MCF 10A (cell line): ENCODE measurements around the gene KDM2A. TPM values are rescaled to one million over a fixed set of nuclear protein-coding genes. Genes with fewer than 3 reads are reported as not detected.

ENCODE experiments used
- BruUV-seq: library from RNA; stranded (reverse); fragments of 400-500 nt; replicated peaks from 2 replicates; lab custom pipeline; 2021; lab: Mats Ljungman, UMichigan
- CTCF ChIA-PET: fragments of 300-600 bp; sonication (Branson Sonifier 250); formaldehyde crosslinking; extraction: SDS; loops from one replicate; lab custom pipeline; 2021; ENCODE audit warnings: antibody characterized with exemption, inconsistent platforms; lab: Yijun Ruan, JAX
- POLR2A ChIA-PET: fragments of 300-600, 350-650 bp; sonication (Branson Sonifier 250); formaldehyde crosslinking; extraction: SDS; loops from one replicate; lab custom pipeline; 2020; ENCODE audit warnings: antibody characterized with exemption, inconsistent platforms; lab: Yijun Ruan, JAX
- DNase-seq: peaks from one replicate; pipeline ENCODE4 v3.0.0-alpha.2; 2018; ENCODE audit not compliant: unreplicated experiment
- H3K27ac Mint-ChIP-seq: one replicate; pipeline ENCODE4 v1.8.0; 2022; ENCODE audit warnings: mild to moderate bottlenecking, low read depth, mixed read lengths; ENCODE audit not compliant: unreplicated experiment
- H3K27me3 Mint-ChIP-seq: one replicate; pipeline ENCODE4 v1.8.0; 2022; ENCODE audit warnings: mixed read lengths; ENCODE audit not compliant: insufficient read depth, unreplicated experiment
- H3K36me3 Mint-ChIP-seq: one replicate; pipeline ENCODE4 v1.8.0; 2022; ENCODE audit warnings: mild to moderate bottlenecking, moderate library complexity, mixed read lengths; ENCODE audit not compliant: insufficient read depth, unreplicated experiment
- H3K4me1 Mint-ChIP-seq: one replicate; pipeline ENCODE4 v1.8.0; 2022; ENCODE audit warnings: mixed read lengths; ENCODE audit not compliant: insufficient read depth, unreplicated experiment
- H3K4me3 Mint-ChIP-seq: one replicate; pipeline ENCODE4 v1.8.0; 2022; ENCODE audit warnings: mild to moderate bottlenecking, moderate library complexity, mixed read lengths; ENCODE audit not compliant: unreplicated experiment
- H3K9me3 Mint-ChIP-seq: one replicate; pipeline ENCODE4 v1.8.0; 2022; ENCODE audit warnings: mixed read lengths; ENCODE audit not compliant: unreplicated experiment
- intact Hi-C: fragments of 100-400 bp; cut with micrococcal nuclease; formaldehyde crosslinking; loops from 2 replicates; pipeline ENCODE4 v1.14.1; 2022
- total RNA-seq: library from RNA; stranded (reverse); gene quantifications from 2 replicates; pipeline ENCODE4 v1.2.3, GENCODE V29; 2022
- TF ChIP-seq, protein P1 (sequence below): fragments of 200-600 bp; IDR thresholded peaks from one replicate; pipeline ENCODE4 v1.8.0; 2022; ENCODE audit warnings: antibody characterized with exemption, mild to moderate bottlenecking; ENCODE audit not compliant: unreplicated experiment

KDM2A gene
- total RNA-seq, 1 experiment from 2014 or later: 63.8 TPM

DNA sequence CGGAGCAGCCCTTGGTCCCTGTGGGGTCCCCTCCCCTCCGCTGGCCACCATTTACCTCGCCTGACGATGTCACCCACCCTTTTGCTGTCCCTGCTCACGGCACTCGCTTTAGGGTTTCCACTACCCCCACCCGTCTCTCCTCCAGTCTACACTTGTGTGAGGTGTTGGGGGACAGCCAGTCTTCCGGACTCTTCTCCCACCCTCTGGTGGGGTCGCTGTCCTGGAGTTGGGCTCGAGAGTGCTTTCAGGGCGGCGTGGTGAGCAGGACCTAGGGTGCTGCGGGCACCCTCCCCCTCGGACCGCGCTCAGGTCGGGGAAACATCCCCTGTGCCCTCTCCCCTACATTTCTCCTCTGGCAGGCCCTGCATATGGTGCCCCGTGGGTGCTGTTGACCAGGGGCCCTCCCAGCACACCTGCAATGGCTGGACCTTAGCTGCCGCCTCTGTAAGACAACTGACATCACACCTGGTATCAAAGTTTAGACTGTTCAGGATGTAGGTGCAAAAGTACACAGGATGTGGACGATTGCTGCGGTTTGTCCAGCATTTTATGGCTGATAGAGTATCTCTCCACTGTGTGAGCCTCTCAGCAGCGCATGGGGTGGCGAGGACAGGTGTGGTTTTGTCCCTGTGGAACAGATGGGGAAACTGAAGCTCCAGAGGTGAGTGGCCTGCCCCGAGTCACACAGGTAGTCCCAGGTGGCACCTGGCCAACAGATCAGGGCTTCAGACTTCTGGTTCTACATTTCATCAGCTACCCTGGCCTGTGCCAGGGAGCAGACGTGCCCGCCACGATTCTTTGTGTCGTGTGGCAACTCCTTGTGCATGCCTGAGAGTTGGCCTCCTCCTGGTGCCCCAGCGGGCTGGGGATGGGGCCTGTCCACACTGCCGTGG, 148.4 kb downstream of the KDM2A start:
- H3K36me3 Mint-ChIP-seq: no peaks in the 10 kb centered on the region
- ChIA-PET CTCF (interaction anchor here (0.5 to 2.3 kb wide), 18 partner anchors 10 to 1601 kb away, joined by 3 to 9 read pairs (median 3); partner anchors contain the start of genes ANKRD13D and PPP1CA), POLR2A (interaction anchor here (0.5 to 2.4 kb wide), 11 partner anchors 10 to 369 kb away, joined by 3 to 24 read pairs (median 4); partner anchors contain the start of genes ANKRD13D, RAD9A and SSH3)
- H3K4me3 Mint-ChIP-seq: peak overlapping the region; percentile 93
- H3K27me3 Mint-ChIP-seq: no peaks in the 10 kb centered on the region
- TF ChIP-seq, protein P1, sequence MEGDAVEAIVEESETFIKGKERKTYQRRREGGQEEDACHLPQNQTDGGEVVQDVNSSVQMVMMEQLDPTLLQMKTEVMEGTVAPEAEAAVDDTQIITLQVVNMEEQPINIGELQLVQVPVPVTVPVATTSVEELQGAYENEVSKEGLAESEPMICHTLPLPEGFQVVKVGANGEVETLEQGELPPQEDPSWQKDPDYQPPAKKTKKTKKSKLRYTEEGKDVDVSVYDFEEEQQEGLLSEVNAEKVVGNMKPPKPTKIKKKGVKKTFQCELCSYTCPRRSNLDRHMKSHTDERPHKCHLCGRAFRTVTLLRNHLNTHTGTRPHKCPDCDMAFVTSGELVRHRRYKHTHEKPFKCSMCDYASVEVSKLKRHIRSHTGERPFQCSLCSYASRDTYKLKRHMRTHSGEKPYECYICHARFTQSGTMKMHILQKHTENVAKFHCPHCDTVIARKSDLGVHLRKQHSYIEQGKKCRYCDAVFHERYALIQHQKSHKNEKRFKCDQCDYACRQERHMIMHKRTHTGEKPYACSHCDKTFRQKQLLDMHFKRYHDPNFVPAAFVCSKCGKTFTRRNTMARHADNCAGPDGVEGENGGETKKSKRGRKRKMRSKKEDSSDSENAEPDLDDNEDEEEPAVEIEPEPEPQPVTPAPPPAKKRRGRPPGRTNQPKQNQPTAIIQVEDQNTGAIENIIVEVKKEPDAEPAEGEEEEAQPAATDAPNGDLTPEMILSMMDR: no peak
- intact Hi-C loops: loop anchor here (1.0 kb wide), 1 partner anchor 50 kb away; no protein-coding TSS in a partner anchor
- BruUV-seq: TSS peak; percentile 24
- H3K4me1 Mint-ChIP-seq: peaks cover 33% of the 10 kb centered on the region
- peak; percentile 49 for DNase-seq
- H3K9me3 Mint-ChIP-seq: no peaks in the 10 kb centered on the region
- peak overlapping the region; percentile 89 for H3K27ac Mint-ChIP-seq

DNA sequence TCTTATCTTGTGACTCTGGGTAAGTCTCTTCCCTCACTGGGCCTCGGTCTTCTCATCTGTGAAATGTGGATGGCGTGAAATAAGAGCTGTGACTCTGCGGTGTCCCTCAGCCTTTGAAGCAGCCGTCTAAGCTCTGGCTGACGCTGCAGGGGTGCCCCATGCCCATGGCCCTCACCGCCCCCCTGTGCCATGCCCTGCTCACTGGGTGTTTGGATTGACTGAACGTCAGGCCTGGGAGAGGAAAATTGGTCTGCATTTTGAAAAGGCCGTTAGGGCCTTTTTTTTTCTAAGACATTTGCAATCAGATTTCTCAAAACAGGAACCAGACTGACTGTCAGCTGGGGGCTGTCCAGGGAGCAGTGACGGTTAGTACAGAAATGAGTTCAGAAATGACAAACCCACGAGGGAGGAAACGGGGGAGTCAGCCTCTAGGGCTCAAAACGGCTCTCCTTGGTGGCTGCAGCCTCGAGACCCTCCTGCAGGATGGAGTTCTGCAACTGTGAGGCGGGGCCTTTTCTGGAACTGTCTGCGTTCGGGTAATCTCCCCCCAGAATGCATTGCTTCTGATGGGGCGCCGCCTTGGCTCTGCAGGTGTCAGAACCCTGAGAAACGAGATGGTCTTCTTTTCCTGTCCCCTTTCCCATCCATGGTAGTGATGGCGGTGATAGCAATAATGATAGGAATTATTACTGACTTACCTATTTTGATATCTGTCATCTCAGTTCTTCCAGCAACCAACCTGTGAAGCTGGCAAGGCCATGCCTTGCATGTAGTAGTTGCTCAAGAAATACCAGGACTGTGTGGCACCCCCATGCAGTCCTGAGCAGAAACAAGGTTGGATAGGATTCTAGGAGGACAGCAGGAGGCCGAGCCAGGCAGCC, 149.3 kb downstream of the KDM2A start:
- CTCF ChIA-PET: interaction anchor here (0.6 to 2.3 kb wide), 7 partner anchors 15 to 133 kb away, joined by 3 to 9 read pairs (median 4); partner anchors contain the start of genes ANKRD13D and PPP1CA
- no TSS peak for BruUV-seq

DNA sequence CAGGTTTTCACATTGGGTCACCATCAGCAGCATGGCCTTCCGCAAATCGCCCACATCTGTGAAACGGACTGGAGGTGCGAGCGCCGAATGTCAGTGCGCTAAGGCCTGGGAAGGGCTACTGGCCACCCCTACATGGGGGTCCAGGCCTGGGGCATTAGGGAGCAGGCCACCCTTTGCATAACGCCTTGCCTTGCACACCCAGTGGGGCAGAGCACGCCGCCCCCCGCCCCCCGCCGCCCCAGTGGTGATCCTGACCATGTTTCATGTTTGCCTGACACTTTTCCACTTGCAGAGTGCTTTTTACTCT, 149.9 kb downstream of the KDM2A start:
- no TSS peak for BruUV-seq
- Mint-ChIP-seq H3K36me3 (no peaks in the 10 kb centered on the region), H3K27ac (no peak overlapping the region), H3K9me3 (no peaks in the 10 kb centered on the region), H3K27me3 (no peaks in the 10 kb centered on the region), H3K4me1 (peaks cover 21% of the 10 kb centered on the region), H3K4me3 (no peak overlapping the region)
- ChIA-PET CTCF (interaction anchor here (0.7 to 1.5 kb wide), 2 partner anchors 47 to 1009 kb away, joined by 4 to 5 read pairs; no protein-coding TSS in a partner anchor), POLR2A (interaction anchor here (0.6 to 1.5 kb wide), 3 partner anchors 9 to 48 kb away, joined by 3 to 4 read pairs (median 3); no protein-coding TSS in a partner anchor)
- no peak for DNase-seq
- TF ChIP-seq, protein P1: no peak
- intact Hi-C loops: no loop called here

More for the DNA sequence above, 149.3 kb downstream of the KDM2A start:
- Mint-ChIP-seq H3K9me3 (no peaks in the 10 kb centered on the region), H3K36me3 (no peaks in the 10 kb centered on the region), H3K4me3 (peak overlapping the region; percentile 93), H3K27me3 (no peaks in the 10 kb centered on the region), H3K27ac (peak overlapping the region; percentile 89), H3K4me1 (peaks cover 24% of the 10 kb centered on the region)
- DNase-seq: no peak
- TF ChIP-seq, protein P1: no peak
- intact Hi-C loops: no loop called here
- POLR2A ChIA-PET: interaction anchor here (0.5 to 2.4 kb wide), 10 partner anchors 9 to 370 kb away, joined by 3 to 24 read pairs (median 4); partner anchors contain the start of genes ANKRD13D and SSH3
